Left hindlimb (tissue), 1 donor: ENCODE measurements around the gene ITGAL.
"Not testable (repeated sequence)": the region's sequence is repeated elsewhere in the genome, so short reads cannot be mapped to it uniquely, and the experiment has no call there.

Source experiments
- DNase-seq: peaks from one replicate; pipeline ENCODE4 v3.0.0-alpha.2; 2018

Gene ITGAL

GRCh38 chr16:30493941-30494488 is 21.5 kb downstream of the ITGAL start:
- no peak for DNase-seq

- no peak for DNase-seq
These were observed 22.2 kb downstream of the ITGAL start for GRCh38 chr16:30494709-30495108.

- DNase-seq: no peak
These were observed 26.7 kb downstream of the ITGAL start for GRCh38 chr16:30499284-30499683.

GRCh38 chr16:30503403-30504296 is 31.1 kb downstream of the ITGAL start:
- no peak for DNase-seq

- DNase-seq: no peak
These were observed 36.7 kb downstream of the ITGAL start for GRCh38 chr16:30509081-30509765.

GRCh38 chr16:30510376-30510938 is 37.9 kb downstream of the ITGAL start:
- no peak for DNase-seq

GRCh38 chr16:30511509-30511908 is 39.0 kb downstream of the ITGAL start:
- DNase-seq: no peak

- no peak for DNase-seq
These were observed 42.7 kb downstream of the ITGAL start for GRCh38 chr16:30515275-30515674.

GRCh38 chr16:30518552-30518951 is 46.0 kb downstream of the ITGAL start:
- DNase-seq: no peak

- DNase-seq: no peak
These were observed 46.8 kb downstream of the ITGAL start for GRCh38 chr16:30519120-30520049.

GRCh38 chr16:30521476-30521872 is 48.9 kb downstream of the ITGAL start:
- no peak for DNase-seq

- no peak for DNase-seq
These were observed 49.5 kb downstream of the ITGAL start for GRCh38 chr16:30521873-30522641.

- DNase-seq: not testable (repeated sequence)
These were observed 50.3 kb downstream of the ITGAL start for GRCh38 chr16:30522702-30523463.

GRCh38 chr16:30523768-30524574 is 51.4 kb downstream of the ITGAL start:
- DNase-seq: no peak

GRCh38 chr16:30524575-30525568 is 52.3 kb downstream of the ITGAL start:
- no peak for DNase-seq

- no peak for DNase-seq
These were observed 53.2 kb downstream of the ITGAL start for GRCh38 chr16:30525844-30526136.

- peak; percentile 62 for DNase-seq
These were observed 53.7 kb downstream of the ITGAL start, which contains the start of gene ZNF768 for GRCh38 chr16:30526137-30526822. ZNF768 (minus strand) TSS chr16:30526566; CDS start chr16:30526413, 153 bp downstream.
